IMR-90 (cell line): Measurements from ENCODE around the gene GLDC. TPM values are rescaled to one million over a fixed set of nuclear protein-coding genes. Genes with fewer than 3 reads are reported as not detected.

ENCODE experiments used
- ATAC-seq: fragments of 200-7000 bp; cut with Tn5 transposase; 2 replicates; pipeline ENCODE4 v1.9.1; 2020; ENCODE audit warnings: low read depth, mild to moderate bottlenecking, moderate library complexity
- BruUV-seq: library from RNA; stranded (reverse); fragments of 400-500 nt; replicated peaks from 2 replicates; lab custom pipeline; 2021; lab: Mats Ljungman, UMichigan
- CTCF ChIA-PET: fragments of 300-600 bp; formaldehyde crosslinking; extraction: SDS; loops from one replicate; lab custom pipeline; 2021; ENCODE audit warnings: antibody characterized with exemption; lab: Yijun Ruan, JAX
- POLR2A ChIA-PET: fragments of 300-600 bp; sonication (Branson Sonifier 250); formaldehyde crosslinking; loops from one replicate; lab custom pipeline; 2022; ENCODE audit warnings: antibody characterized with exemption; ENCODE audit not compliant: unreplicated experiment; lab: Charles Lee
- DNase-seq: peaks from one replicate; pipeline ENCODE4 v3.0.0; 2013
- H2AFZ ChIP-seq: replicated peaks from 2 replicates; pipeline ENCODE3; 2013; ENCODE audit warnings: low read length, mild to moderate bottlenecking; ENCODE audit not compliant: poor library complexity
- H2AK5ac ChIP-seq: 2 replicates; pipeline ENCODE4 v1.6.1; 2013; ENCODE audit warnings: low read depth, low read length, inconsistent platforms
- H2AK9ac ChIP-seq: replicated peaks from 2 replicates; pipeline ENCODE3; 2013; ENCODE audit warnings: mild to moderate bottlenecking, low read depth, low read length, moderate library complexity; ENCODE audit not compliant: poor library complexity
- H2BK120ac ChIP-seq: 2 replicates; pipeline ENCODE4 v1.6.1; 2013; ENCODE audit warnings: low read depth, low read length, inconsistent platforms
- H2BK15ac ChIP-seq: 3 replicates; pipeline ENCODE4 v1.6.1; 2013; ENCODE audit warnings: low read depth, low read length, inconsistent platforms
- H2BK20ac ChIP-seq: 2 replicates; pipeline ENCODE4 v1.6.1; 2013; ENCODE audit warnings: low read depth, mild to moderate bottlenecking, inconsistent platforms, low read length, moderate library complexity
- H2BK5ac ChIP-seq: 2 replicates; pipeline ENCODE4 v1.6.1; 2013; ENCODE audit warnings: mild to moderate bottlenecking, low read depth, low read length, inconsistent platforms; ENCODE audit not compliant: poor library complexity, severe bottlenecking
- H3K14ac ChIP-seq: replicated peaks from 2 replicates; pipeline ENCODE4 v1.6.1; 2013; ENCODE audit warnings: low read depth, low read length, inconsistent platforms
- H3K18ac ChIP-seq: 2 replicates; pipeline ENCODE4 v1.6.1; 2013; ENCODE audit warnings: low read depth, low read length, control low read depth
- H3K23ac ChIP-seq: 2 replicates; pipeline ENCODE4 v1.6.1; 2013; ENCODE audit warnings: low read depth, low read length, inconsistent platforms
- H3K27ac ChIP-seq: 2 replicates; pipeline ENCODE4 v1.5.1; 2013; ENCODE audit warnings: mild to moderate bottlenecking, control low read depth, low read length; ENCODE audit not compliant: insufficient read depth
- H3K27me3 ChIP-seq: 2 replicates; pipeline ENCODE4 v1.6.1; 2013; ENCODE audit warnings: low read length; ENCODE audit not compliant: control insufficient read depth, insufficient read depth
- H3K36me3 ChIP-seq: 2 replicates; pipeline ENCODE4 v1.6.1; 2013; ENCODE audit warnings: low read length, mixed read lengths; ENCODE audit not compliant: control insufficient read depth, insufficient read depth
- H3K4ac ChIP-seq: 2 replicates; pipeline ENCODE4 v1.6.1; 2013; ENCODE audit warnings: low read depth, low read length, inconsistent platforms
- H3K4me1 ChIP-seq: 2 replicates; pipeline ENCODE4 v1.6.1; 2013; ENCODE audit warnings: low read length, mixed read lengths; ENCODE audit not compliant: control insufficient read depth, insufficient read depth
- H3K4me2 ChIP-seq: 2 replicates; pipeline ENCODE4 v1.6.1; 2013; ENCODE audit warnings: low read depth, mild to moderate bottlenecking, control low read depth, low read length, moderate library complexity
- H3K4me3 ChIP-seq: 2 replicates; pipeline ENCODE4 v1.5.1; 2013; ENCODE audit warnings: low read depth, mild to moderate bottlenecking, control low read depth, low read length, moderate library complexity; ENCODE audit not compliant: insufficient read depth
- H3K56ac ChIP-seq: 2 replicates; pipeline ENCODE4 v1.6.1; 2013; ENCODE audit warnings: low read length, inconsistent platforms; ENCODE audit not compliant: insufficient read depth; ENCODE audit errors: extremely low read depth
- H3K79me1 ChIP-seq, 2 experiments: 2 replicates each; pipeline ENCODE4 v1.6.1; 2013; ENCODE audit warnings: low read length in 2 of 2, inconsistent platforms in 1 of 2, low read depth in 1 of 2
- H3K9ac ChIP-seq: 2 replicates; pipeline ENCODE4 v1.6.1; 2013; ENCODE audit warnings: low read depth, low read length, control low read depth
- H3K9me1 ChIP-seq: 2 replicates; pipeline ENCODE4 v1.6.1; 2013; ENCODE audit warnings: low read length, inconsistent platforms; ENCODE audit not compliant: insufficient read depth
- H3K9me3 ChIP-seq: 2 replicates; pipeline ENCODE4 v1.6.1; 2013; ENCODE audit warnings: low read length; ENCODE audit not compliant: control insufficient read depth, insufficient read depth
- H4K20me1 ChIP-seq: 2 replicates; pipeline ENCODE4 v1.6.1; 2013; ENCODE audit warnings: low read length, inconsistent platforms; ENCODE audit not compliant: insufficient read depth
- H4K5ac ChIP-seq: 2 replicates; pipeline ENCODE4 v1.6.1; 2013; ENCODE audit warnings: mild to moderate bottlenecking, low read depth, low read length, control low read depth
- H4K8ac ChIP-seq, 2 experiments: 2 replicates each; pipeline ENCODE4 v1.6.1; 2013; ENCODE audit warnings: low read depth in 2 of 2, low read length in 2 of 2, control low read depth in 1 of 2, inconsistent platforms in 1 of 2
- H4K91ac ChIP-seq: 2 replicates; pipeline ENCODE4 v1.6.1; 2013; ENCODE audit warnings: low read depth, low read length, inconsistent platforms; ENCODE audit not compliant: insufficient read depth
- BHLHE40 ChIP-seq: fragments of 150-350 bp; IDR thresholded peaks from 2 replicates; pipeline ENCODE4 v1.6.1; 2016; ENCODE audit warnings: mild to moderate bottlenecking, low read depth, low read length
- CEBPB ChIP-seq: IDR thresholded peaks from 2 replicates; pipeline ENCODE4 v1.6.1; 2012; ENCODE audit warnings: low read depth, low read length, improper control_type of control experiment
- CHD1 ChIP-seq: IDR thresholded peaks from 2 replicates; pipeline ENCODE4 v1.6.1; 2012; ENCODE audit warnings: low read depth, low read length, improper control_type of control experiment
- FOS ChIP-seq: fragments of 150-350 bp; IDR thresholded peaks from 2 replicates; pipeline ENCODE4 v1.6.1; 2016; ENCODE audit warnings: low read depth, low read length
- MAFK ChIP-seq: IDR thresholded peaks from 2 replicates; pipeline ENCODE4 v1.6.1; 2012; ENCODE audit warnings: low read depth, low read length, improper control_type of control experiment
- MAZ ChIP-seq: IDR thresholded peaks from 2 replicates; pipeline ENCODE4 v1.6.1; 2012; ENCODE audit warnings: low read depth, mild to moderate bottlenecking, low read length, improper control_type of control experiment, moderate library complexity, borderline replicate concordance
- MXI1 ChIP-seq: IDR thresholded peaks from 2 replicates; pipeline ENCODE4 v1.6.1; 2012; ENCODE audit warnings: low read depth, mild to moderate bottlenecking, low read length, moderate library complexity, borderline replicate concordance
- NFE2L2 ChIP-seq: fragments of 150-350 bp; IDR thresholded peaks from 2 replicates; pipeline ENCODE4 v1.6.1; 2016; ENCODE audit warnings: low read depth, mild to moderate bottlenecking, low read length
- RAD21 ChIP-seq: IDR thresholded peaks from 2 replicates; pipeline ENCODE4 v1.6.1; 2012; ENCODE audit warnings: low read length, improper control_type of control experiment
- RCOR1 ChIP-seq: IDR thresholded peaks from 2 replicates; pipeline ENCODE4 v1.6.1; 2012; ENCODE audit warnings: mild to moderate bottlenecking, low read length, improper control_type of control experiment; ENCODE audit not compliant: insufficient replicate concordance
- RFX5 ChIP-seq: IDR thresholded peaks from 2 replicates; pipeline ENCODE4 v1.8.0; 2012; ENCODE audit warnings: low read depth, mild to moderate bottlenecking, low read length, moderate library complexity
- SMC3 ChIP-seq: fragments of 150-350 bp; IDR thresholded peaks from 2 replicates; pipeline ENCODE4 v1.6.1; 2016; ENCODE audit warnings: low read depth, mild to moderate bottlenecking, antibody characterized with exemption, low read length, moderate library complexity
- USF2 ChIP-seq: fragments of 150-350 bp; IDR thresholded peaks from 2 replicates; pipeline ENCODE4 v1.6.1; 2017; ENCODE audit warnings: mild to moderate bottlenecking, antibody characterized with exemption, low read length, low read depth
- WGBS, 2 experiments: methylation state at CpG; one replicate each; pipeline versions ENCODE4 v1.1.5 to v1.1.7; 2013; ENCODE audit warnings: missing lambda C conversion rate in 2 of 2; ENCODE audit not compliant: insufficient read length in 1 of 2; ENCODE audit errors: extremely low coverage in 2 of 2; 5-methylcytosine and 5-hydroxymethylcytosine counted together
- dilution Hi-C: fragments of 300-500 bp; cut with HindIII; formaldehyde crosslinking; loops from one replicate; pipeline ENCODE4 v1.14.3; 2018; ENCODE audit warnings: low sequenced_read_pairs; ENCODE audit not compliant: unreplicated experiment
- in situ Hi-C: fragments of 300-500 bp; cut with MboI; formaldehyde crosslinking; loops from 3 replicates; pipeline ENCODE4 v1.14.3; 2019; ENCODE audit warnings: low sequenced_read_pairs, inconsistent platforms, mixed read lengths
- intact Hi-C: fragments of 100-400 bp; cut with micrococcal nuclease; formaldehyde crosslinking; loops from 2 replicates; pipeline ENCODE4 v1.10.0; 2022
- polyA plus RNA-seq, 3 experiments: library from polyadenylated mRNA; depleted of rRNA; stranded (reverse); fragments of >200 nt; gene quantifications; 2 replicates each; pipeline ENCODE4 v1.2.3, GENCODE V29; 2012; ENCODE audit warnings: low replicate concordance in 1 of 3
- total RNA-seq: library from RNA; depleted of rRNA; stranded (reverse); fragments of >200 nt; gene quantifications from 2 replicates; pipeline ENCODE4 v1.2.3, GENCODE V29; 2012
- TF ChIP-seq, protein P1 (sequence below): conservative IDR thresholded peaks from 2 replicates; pipeline ENCODE4 v1.5.1; 2012; ENCODE audit warnings: mild to moderate bottlenecking, low read depth, low read length, improper control_type of control experiment

Gene GLDC
- total and polyA plus RNA-seq, 2 of the 4 experiments (the other 2 are of a cell fraction): 0.36 to 0.50 TPM

DNA sequence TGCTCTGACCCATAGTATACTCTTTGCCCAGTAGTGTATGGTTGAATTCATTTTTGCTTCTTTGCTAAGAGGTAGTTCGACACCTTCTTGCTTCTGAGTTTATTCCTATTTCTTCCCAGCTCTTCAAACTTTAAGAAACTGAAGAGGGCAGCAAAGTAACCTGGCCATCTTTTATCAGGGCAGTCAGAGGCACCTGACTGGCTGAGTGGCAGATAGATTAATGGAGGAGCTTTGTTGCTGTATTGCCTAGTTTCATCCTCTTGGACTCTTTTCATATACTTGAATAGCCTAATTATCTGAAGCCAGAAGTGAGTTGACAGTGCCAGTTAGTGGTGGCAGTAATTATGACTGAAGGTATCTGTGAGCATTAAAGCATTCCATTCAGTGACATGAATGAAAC, 150.1 kb downstream of the GLDC start:
- Histone ChIP-seq H3K23ac (no peak overlapping the region), H3K4me3 (no peak overlapping the region), H3K18ac (no peak overlapping the region), H2AK5ac (no peak overlapping the region), H2AK9ac (no peak overlapping the region), H3K27ac (no peak overlapping the region), H4K20me1 (no peaks in the 10 kb centered on the region), H3K4ac (no peak overlapping the region), H3K4me1 (peaks cover 5% of the 10 kb centered on the region), H2BK5ac (no peak overlapping the region), H3K14ac (no peak overlapping the region), H3K56ac (no peak overlapping the region), H4K8ac (no peak overlapping the region), H3K9me3 (no peaks in the 10 kb centered on the region), H4K5ac (no peak overlapping the region), H4K91ac (no peak overlapping the region), H3K4me2 (no peak overlapping the region), H3K9ac (no peak overlapping the region), H3K36me3 (peaks cover 23% of the 10 kb centered on the region), H2BK20ac (no peak overlapping the region), H3K27me3 (no peaks in the 10 kb centered on the region), H2BK120ac (no peak overlapping the region), H3K79me1 (peaks cover 28 to 34% of the 10 kb centered on the region in 2 experiments), H2AFZ (no peak overlapping the region), H3K9me1 (peaks cover 13% of the 10 kb centered on the region), H2BK15ac (no peak overlapping the region)
- ChIA-PET POLR2A (interaction anchor here (0.5 kb wide), 1 partner anchor 13 kb away, joined by 4 read pairs; no protein-coding TSS in a partner anchor), CTCF (interaction anchor here (0.6 to 1.1 kb wide), 2 partner anchors 11 to 40 kb away, joined by 3 to 4 read pairs; no protein-coding TSS in a partner anchor)
- intact Hi-C loops (loop anchor here (10.0 kb wide), 1 partner anchor 141 kb away; no protein-coding TSS in a partner anchor), dilution Hi-C loops (no loop called here), in situ Hi-C loops (loop anchor here (10.0 kb wide), 1 partner anchor 61 kb away; no protein-coding TSS in a partner anchor)
- DNase-seq: no peak
- no TSS peak for BruUV-seq
- WGBS, 2 experiments: no CpG with 5 or more reads among the region's 1 CpG
- TF ChIP-seq RFX5: no peak
- no peak for TF ChIP-seq RAD21
- TF ChIP-seq SMC3: no peak
- TF ChIP-seq CEBPB: no peak
- no peak for TF ChIP-seq RCOR1
- TF ChIP-seq USF2: no peak
- TF ChIP-seq CHD1: no peak
- TF ChIP-seq BHLHE40: no peak
- no peak for TF ChIP-seq NFE2L2
- TF ChIP-seq, protein P1, sequence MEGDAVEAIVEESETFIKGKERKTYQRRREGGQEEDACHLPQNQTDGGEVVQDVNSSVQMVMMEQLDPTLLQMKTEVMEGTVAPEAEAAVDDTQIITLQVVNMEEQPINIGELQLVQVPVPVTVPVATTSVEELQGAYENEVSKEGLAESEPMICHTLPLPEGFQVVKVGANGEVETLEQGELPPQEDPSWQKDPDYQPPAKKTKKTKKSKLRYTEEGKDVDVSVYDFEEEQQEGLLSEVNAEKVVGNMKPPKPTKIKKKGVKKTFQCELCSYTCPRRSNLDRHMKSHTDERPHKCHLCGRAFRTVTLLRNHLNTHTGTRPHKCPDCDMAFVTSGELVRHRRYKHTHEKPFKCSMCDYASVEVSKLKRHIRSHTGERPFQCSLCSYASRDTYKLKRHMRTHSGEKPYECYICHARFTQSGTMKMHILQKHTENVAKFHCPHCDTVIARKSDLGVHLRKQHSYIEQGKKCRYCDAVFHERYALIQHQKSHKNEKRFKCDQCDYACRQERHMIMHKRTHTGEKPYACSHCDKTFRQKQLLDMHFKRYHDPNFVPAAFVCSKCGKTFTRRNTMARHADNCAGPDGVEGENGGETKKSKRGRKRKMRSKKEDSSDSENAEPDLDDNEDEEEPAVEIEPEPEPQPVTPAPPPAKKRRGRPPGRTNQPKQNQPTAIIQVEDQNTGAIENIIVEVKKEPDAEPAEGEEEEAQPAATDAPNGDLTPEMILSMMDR: no peak
- no peak for TF ChIP-seq MAZ
- no peak for TF ChIP-seq MAFK
- no peak for TF ChIP-seq MXI1
- TF ChIP-seq FOS: no peak
- ATAC-seq: no peak
